COR-L47 (cell line): ENCODE results near the gene CMIP.
"Not testable (repeated sequence)": the region's sequence is repeated elsewhere in the genome, so short reads cannot be mapped to it uniquely, and the experiment has no call there.

Experiments used
- DNase-seq: peaks from one replicate; lab custom pipeline; 2025; lab: John Stamatoyannopoulos, UW

Gene CMIP

GRCh38 chr16:81444448-81445121 lies at the start of gene CMIP:
CMIP (plus strand) TSS chr16:81444808.
- peak; percentile 78 for DNase-seq

GRCh38 chr16:81394966-81395655 lies 49.5 kb upstream of the CMIP start:
- DNase-seq: no peak

- no peak for DNase-seq
Measured at GRCh38 chr16:81397058-81397878, 47.3 kb upstream of the CMIP start.

GRCh38 chr16:81397879-81398520 lies 46.6 kb upstream of the CMIP start:
- DNase-seq: no peak

GRCh38 chr16:81399909-81400308 lies 44.7 kb upstream of the CMIP start:
- no peak for DNase-seq

GRCh38 chr16:81401035-81401950 lies 43.3 kb upstream of the CMIP start:
- peak; percentile 39 for DNase-seq

GRCh38 chr16:81403208-81403600 lies 41.4 kb upstream of the CMIP start:
- no peak for DNase-seq

GRCh38 chr16:81403601-81404391 lies 40.8 kb upstream of the CMIP start:
- DNase-seq: peak; percentile 75

- DNase-seq: not testable (repeated sequence)
Measured at GRCh38 chr16:81405002-81405401, 39.6 kb upstream of the CMIP start.

GRCh38 chr16:81405702-81406113 lies 38.9 kb upstream of the CMIP start:
- DNase-seq: no peak

- DNase-seq: no peak
Measured at GRCh38 chr16:81408409-81408950, 36.1 kb upstream of the CMIP start.

GRCh38 chr16:81409016-81409556 lies 35.5 kb upstream of the CMIP start:
- DNase-seq: no peak

GRCh38 chr16:81410643-81411293 lies 33.8 kb upstream of the CMIP start:
- no peak for DNase-seq

GRCh38 chr16:81413245-81413990 lies 31.2 kb upstream of the CMIP start:
- no peak for DNase-seq

GRCh38 chr16:81415751-81416150 lies 28.9 kb upstream of the CMIP start:
- DNase-seq: no peak

- DNase-seq: no peak
Measured at GRCh38 chr16:81416749-81417148, 27.9 kb upstream of the CMIP start.

GRCh38 chr16:81417210-81417609 lies 27.4 kb upstream of the CMIP start:
- no peak for DNase-seq

- no peak for DNase-seq
Measured at GRCh38 chr16:81419806-81420205, 24.8 kb upstream of the CMIP start.

GRCh38 chr16:81421126-81421525 lies 23.5 kb upstream of the CMIP start:
- DNase-seq: no peak
